T-helper 22 cell (primary cell): ENCODE measurements around the gene ZBTB1.
"Not testable (repeated sequence)": the region's sequence is repeated elsewhere in the genome, so short reads cannot be mapped to it uniquely, and the experiment has no call there.

Source experiments
- DNase-seq: peaks from one replicate; pipeline ENCODE4 v3.0.0-alpha.2; 2020; ENCODE audit warnings: low read depth

ZBTB1 gene

GRCh38 chr14:64531567-64531966, 27.0 kb downstream of the ZBTB1 start:
- no peak for DNase-seq

GRCh38 chr14:64536488-64537245, 32.1 kb downstream of the ZBTB1 start:
- DNase-seq = no peak

- DNase-seq = peak; percentile 89
Observed at GRCh38 chr14:64540208-64541202, 35.9 kb downstream of the ZBTB1 start, which contains the start of gene HSPA2. Gene HSPA2 (plus strand): TSS chr14:64540741. CDS start chr14:64540850, 109 bp downstream.

GRCh38 chr14:64541261-64541971, 36.8 kb downstream of the ZBTB1 start:
- no peak for DNase-seq

GRCh38 chr14:64541972-64542835, 37.6 kb downstream of the ZBTB1 start:
- no peak for DNase-seq

GRCh38 chr14:64542836-64543201, 38.2 kb downstream of the ZBTB1 start:
- DNase-seq = no peak

GRCh38 chr14:64544607-64545312, 40.2 kb downstream of the ZBTB1 start:
- DNase-seq = no peak

GRCh38 chr14:64549016-64549415, 44.4 kb downstream of the ZBTB1 start:
- no peak for DNase-seq

GRCh38 chr14:64549791-64550620, 45.4 kb downstream of the ZBTB1 start, which contains the start of gene PPP1R36:
Gene PPP1R36 (plus strand): TSS chr14:64549961. CDS start chr14:64549998, 37 bp downstream.
- no peak for DNase-seq

GRCh38 chr14:64550621-64551333, 46.2 kb downstream of the ZBTB1 start:
- no peak for DNase-seq

- no peak for DNase-seq
Observed at GRCh38 chr14:64554556-64554955, 50.0 kb downstream of the ZBTB1 start.

GRCh38 chr14:64556526-64556925, 52.0 kb downstream of the ZBTB1 start:
- no peak for DNase-seq

- not testable (repeated sequence) for DNase-seq
Observed at GRCh38 chr14:64558216-64558615, 53.6 kb downstream of the ZBTB1 start.

- DNase-seq = no peak
Observed at GRCh38 chr14:64561631-64562030, 57.1 kb downstream of the ZBTB1 start.

GRCh38 chr14:64562436-64562835, 57.9 kb downstream of the ZBTB1 start:
- no peak for DNase-seq

GRCh38 chr14:64563696-64564095, 59.1 kb downstream of the ZBTB1 start:
- DNase-seq = no peak

- DNase-seq = no peak
Observed at GRCh38 chr14:64566651-64567122, 62.1 kb downstream of the ZBTB1 start.

- DNase-seq = no peak
Observed at GRCh38 chr14:64569138-64569631, 64.6 kb downstream of the ZBTB1 start.

GRCh38 chr14:64569646-64570045, 65.1 kb downstream of the ZBTB1 start:
- not testable (repeated sequence) for DNase-seq
